Measurements from ENCODE around the gene FLT3.

- TF ChIP-seq CTCF (IDR thresholded peaks at IDR 0.05), result no peak
- TF ChIP-seq POLR2A (IDR thresholded peaks at IDR 0.05), result no peak
Measured at GRCh38 chr13:28031896-28032288, 68.5 kb downstream of the FLT3 start.
